PC-9 (cell line): ENCODE data around the gene CDH22. TPM values are rescaled to one million over a fixed set of nuclear protein-coding genes. Genes with fewer than 3 reads are reported as not detected.

Experiments used
- BruUV-seq: library from RNA; stranded (reverse); fragments of 400-500 nt; replicated peaks from 2 replicates; lab custom pipeline; 2021; lab: Mats Ljungman, UMichigan
- CTCF ChIA-PET: fragments of 300-600 bp; sonication (Branson Sonifier 250); formaldehyde crosslinking; loops from one replicate; lab custom pipeline; 2022; ENCODE audit warnings: antibody characterized with exemption; lab: Charles Lee
- POLR2A ChIA-PET: fragments of 300-600 bp; sonication (Branson Sonifier 250); formaldehyde crosslinking; loops from one replicate; lab custom pipeline; 2022; ENCODE audit warnings: antibody characterized with exemption; ENCODE audit not compliant: unreplicated experiment; lab: Charles Lee
- DNase-seq, 2 experiments: peaks; one replicate each; pipeline versions ENCODE4 v3.0.0 to v3.0.0-alpha.2; 2015 to 2022; ENCODE audit warnings: mixed read lengths in 1 of 2
- H2AFZ ChIP-seq: fragments of 200-600 bp; sonication (generic); 2 replicates; pipeline ENCODE4 v1.8.1; 2017; ENCODE audit warnings: antibody characterized with exemption
- H3F3A ChIP-seq: fragments of 200-600 bp; sonication (generic); 2 replicates; pipeline ENCODE4 v1.8.1; 2017; ENCODE audit warnings: antibody characterized with exemption, mild to moderate bottlenecking, low read depth; ENCODE audit not compliant: insufficient read depth
- H3K27ac ChIP-seq: fragments of 200-600 bp; sonication (generic); 2 replicates; pipeline ENCODE4 v1.6.1; 2016; ENCODE audit warnings: mixed run types
- H3K27me3 ChIP-seq: fragments of 200-600 bp; sonication (generic); 2 replicates; pipeline ENCODE4 v1.6.1; 2016; ENCODE audit warnings: low read depth, mixed run types; ENCODE audit not compliant: insufficient read depth
- H3K36me3 ChIP-seq: fragments of 200-600 bp; sonication (generic); 2 replicates; pipeline ENCODE4 v1.6.1; 2016; ENCODE audit warnings: low read depth, mixed run types
- H3K4me1 ChIP-seq: fragments of 200-600 bp; sonication (generic); replicated peaks from 2 replicates; pipeline ENCODE4 v1.6.1; 2016; ENCODE audit warnings: mixed run types; ENCODE audit not compliant: insufficient read depth
- H3K4me2 ChIP-seq: fragments of 200-600 bp; sonication (generic); 2 replicates; pipeline ENCODE4 v1.6.1; 2017; ENCODE audit warnings: mixed run types
- H3K4me3 ChIP-seq: fragments of 200-600 bp; sonication (generic); 2 replicates; pipeline ENCODE4 v1.6.1; 2016; ENCODE audit warnings: mixed run types
- H3K79me2 ChIP-seq: fragments of 200-600 bp; sonication (generic); 2 replicates; pipeline ENCODE4 v1.6.1; 2017; ENCODE audit warnings: low read depth, mixed run types
- H3K9me2 ChIP-seq: fragments of 200-600 bp; sonication (generic); 2 replicates; pipeline ENCODE4 v1.8.1; 2017; ENCODE audit warnings: mild to moderate bottlenecking; ENCODE audit not compliant: insufficient read depth
- H3K9me3 ChIP-seq: fragments of 200-600 bp; sonication (generic); 2 replicates; pipeline ENCODE4 v1.8.1; 2016; ENCODE audit warnings: low read depth; ENCODE audit not compliant: insufficient read depth
- H4K20me1 ChIP-seq: fragments of 200-600 bp; sonication (generic); 2 replicates; pipeline ENCODE4 v1.8.1; 2017; ENCODE audit not compliant: insufficient read depth
- EZH2 ChIP-seq: fragments of 200-600 bp; sonication (generic); IDR thresholded peaks from 2 replicates; pipeline ENCODE4 v1.8.0; 2017; ENCODE audit warnings: antibody characterized with exemption, low read depth
- intact Hi-C: fragments of 100-400 bp; cut with micrococcal nuclease; formaldehyde crosslinking; loops from one replicate; pipeline ENCODE4 v1.10.0; 2022; ENCODE audit not compliant: unreplicated experiment
- total RNA-seq: library from RNA; stranded (reverse); gene quantifications from 2 replicates; pipeline ENCODE4 v1.2.3, GENCODE V29; 2021
- TF ChIP-seq, protein P1 (sequence below): fragments of 200-600 bp; sonication (generic); conservative IDR thresholded peaks from 2 replicates; pipeline ENCODE4 v1.6.1; 2017; ENCODE audit warnings: mixed run types, antibody characterized with exemption, mild to moderate bottlenecking, moderate library complexity

CDH22 gene
- total RNA-seq, 1 experiment from 2014 or later: not detected

DNA sequence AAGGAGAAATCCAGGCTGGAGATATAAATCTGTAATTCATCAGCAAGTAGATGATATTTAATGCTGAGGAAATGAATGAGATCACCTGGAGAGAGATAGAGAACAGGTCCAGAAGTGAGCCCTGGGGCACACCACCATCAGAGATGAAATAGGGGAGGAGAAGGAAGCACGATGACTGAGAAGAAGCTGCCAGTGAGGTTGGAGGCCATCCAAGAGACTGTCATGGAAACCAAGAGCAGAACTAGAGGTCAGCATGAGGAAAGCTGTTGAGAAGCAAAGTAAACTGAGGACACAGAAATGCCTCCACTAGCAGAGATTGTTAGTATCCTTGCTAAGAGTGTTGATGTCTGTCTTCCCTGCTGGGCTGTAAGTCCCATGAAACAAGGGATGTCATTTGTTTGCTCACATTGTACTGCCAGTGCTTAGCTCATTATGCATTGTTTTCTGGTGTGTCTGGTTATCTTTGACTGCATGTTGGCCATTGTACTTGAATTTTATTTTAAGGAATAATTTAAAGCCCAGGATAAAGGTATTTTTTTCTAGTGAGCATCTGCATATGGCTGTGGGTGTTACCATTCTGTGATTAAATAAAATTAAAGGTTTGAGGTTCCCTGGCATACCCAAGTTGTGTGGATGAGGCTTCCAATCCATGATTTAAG, 35.8 kb downstream of the CDH22 start:
- DNase-seq: no peak
- Histone ChIP-seq H4K20me1 (no peaks in the 10 kb centered on the region), H3K27me3 (peaks cover 93% of the 10 kb centered on the region), H3K36me3 (no peaks in the 10 kb centered on the region), H3K4me3 (no peak overlapping the region), H2AFZ (no peak overlapping the region), H3K4me1 (no peaks in the 10 kb centered on the region), H3K27ac (no peak overlapping the region), H3F3A (no peaks in the 10 kb centered on the region), H3K9me2 (no peaks in the 10 kb centered on the region), H3K9me3 (no peaks in the 10 kb centered on the region), H3K4me2 (no peak overlapping the region), H3K79me2 (no peaks in the 10 kb centered on the region)
- intact Hi-C loops: no loop called here
- no peak for TF ChIP-seq EZH2
- TF ChIP-seq, protein P1, sequence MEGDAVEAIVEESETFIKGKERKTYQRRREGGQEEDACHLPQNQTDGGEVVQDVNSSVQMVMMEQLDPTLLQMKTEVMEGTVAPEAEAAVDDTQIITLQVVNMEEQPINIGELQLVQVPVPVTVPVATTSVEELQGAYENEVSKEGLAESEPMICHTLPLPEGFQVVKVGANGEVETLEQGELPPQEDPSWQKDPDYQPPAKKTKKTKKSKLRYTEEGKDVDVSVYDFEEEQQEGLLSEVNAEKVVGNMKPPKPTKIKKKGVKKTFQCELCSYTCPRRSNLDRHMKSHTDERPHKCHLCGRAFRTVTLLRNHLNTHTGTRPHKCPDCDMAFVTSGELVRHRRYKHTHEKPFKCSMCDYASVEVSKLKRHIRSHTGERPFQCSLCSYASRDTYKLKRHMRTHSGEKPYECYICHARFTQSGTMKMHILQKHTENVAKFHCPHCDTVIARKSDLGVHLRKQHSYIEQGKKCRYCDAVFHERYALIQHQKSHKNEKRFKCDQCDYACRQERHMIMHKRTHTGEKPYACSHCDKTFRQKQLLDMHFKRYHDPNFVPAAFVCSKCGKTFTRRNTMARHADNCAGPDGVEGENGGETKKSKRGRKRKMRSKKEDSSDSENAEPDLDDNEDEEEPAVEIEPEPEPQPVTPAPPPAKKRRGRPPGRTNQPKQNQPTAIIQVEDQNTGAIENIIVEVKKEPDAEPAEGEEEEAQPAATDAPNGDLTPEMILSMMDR: no peak
- ChIA-PET POLR2A (interaction anchor here (0.6 kb wide), 1 partner anchor 575 kb away, joined by 3 read pairs; no protein-coding TSS in a partner anchor), CTCF (no interaction called here)
- no TSS peak for BruUV-seq

DNA sequence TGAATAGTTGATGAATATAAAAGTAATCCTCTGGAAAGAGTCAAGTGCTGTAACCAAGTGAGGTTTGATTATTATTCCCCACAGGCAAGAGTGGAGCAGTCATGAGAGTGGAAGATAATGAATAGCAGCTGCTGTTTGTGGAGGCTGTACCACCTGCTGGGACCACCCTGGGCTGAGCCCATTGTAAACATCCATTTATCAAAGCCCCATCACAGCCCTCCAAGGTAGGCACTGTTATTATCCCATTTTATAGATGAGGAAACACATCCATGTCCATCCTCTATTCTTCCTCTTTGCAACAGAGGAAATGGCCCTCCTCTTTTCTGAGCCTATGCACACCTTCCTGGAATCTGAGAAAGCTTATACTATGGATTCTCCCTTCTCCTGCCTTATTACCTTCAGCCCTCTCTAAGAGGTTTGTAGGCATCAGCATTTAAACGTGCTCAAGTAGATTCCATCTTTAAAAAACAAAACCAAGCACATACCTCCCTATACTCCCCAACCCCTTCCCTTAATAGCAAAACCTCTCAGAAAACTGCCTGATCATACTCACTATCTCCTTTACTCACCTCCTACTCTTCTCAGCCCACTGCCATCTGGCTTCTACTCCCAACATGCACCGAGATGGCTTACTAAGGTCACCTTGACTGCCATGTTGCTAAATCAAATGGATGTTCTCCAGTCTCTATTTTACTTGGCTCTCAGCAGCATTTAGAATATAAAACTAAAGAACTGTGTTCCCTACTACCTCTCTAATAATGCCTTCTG, 37.1 kb downstream of the CDH22 start:
- Histone ChIP-seq H3K4me3 (no peak overlapping the region), H3K4me2 (no peak overlapping the region), H4K20me1 (no peaks in the 10 kb centered on the region), H3K79me2 (no peaks in the 10 kb centered on the region), H3K9me2 (no peaks in the 10 kb centered on the region), H3K36me3 (no peaks in the 10 kb centered on the region), H2AFZ (no peak overlapping the region), H3K4me1 (no peaks in the 10 kb centered on the region), H3K27me3 (peaks cover 93% of the 10 kb centered on the region), H3K9me3 (no peaks in the 10 kb centered on the region), H3K27ac (no peak overlapping the region), H3F3A (no peaks in the 10 kb centered on the region)
- ChIA-PET CTCF (no interaction called here), POLR2A (interaction anchor here (0.6 kb wide), 1 partner anchor 16 kb away, joined by 3 read pairs; no protein-coding TSS in a partner anchor)
- intact Hi-C loops: no loop called here
- TF ChIP-seq EZH2: no peak
- TF ChIP-seq, protein P1: no peak
- DNase-seq: no peak
- no TSS peak for BruUV-seq

DNA sequence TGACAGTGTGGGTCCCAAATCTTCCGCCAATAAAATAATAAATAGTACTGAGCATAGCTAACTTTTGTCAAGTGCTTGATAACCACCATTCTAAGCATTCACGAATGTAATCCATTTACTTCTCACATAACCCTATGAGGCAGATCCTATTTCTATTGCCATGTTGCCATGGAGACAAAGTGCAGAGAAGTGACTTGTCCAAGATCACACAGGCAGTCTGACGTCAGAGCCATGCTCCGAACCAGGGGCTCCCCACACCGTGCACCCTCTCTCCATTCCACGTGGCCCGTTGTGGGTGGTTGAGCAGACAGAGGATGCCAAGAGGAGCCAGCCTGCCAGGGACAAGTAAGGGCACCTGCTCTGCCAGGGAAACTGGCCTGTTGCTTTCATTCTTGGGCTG, 38.9 kb downstream of the CDH22 start:
- DNase-seq: no peak
- no peak overlapping the region for H3K4me3 ChIP-seq
- H3K4me2 ChIP-seq: no peak overlapping the region
- H4K20me1 ChIP-seq: no peaks in the 10 kb centered on the region
- no TSS peak for BruUV-seq
- H3K27ac ChIP-seq: no peak overlapping the region
- H3K36me3 ChIP-seq: no peaks in the 10 kb centered on the region
- no peaks in the 10 kb centered on the region for H3F3A ChIP-seq
- POLR2A ChIA-PET: no interaction called here
- TF ChIP-seq, protein P1: no peak
- no peak for TF ChIP-seq EZH2
- no peak overlapping the region for H2AFZ ChIP-seq
- H3K79me2 ChIP-seq: no peaks in the 10 kb centered on the region
- H3K27me3 ChIP-seq: peaks cover 87% of the 10 kb centered on the region
- no peaks in the 10 kb centered on the region for H3K9me2 ChIP-seq
- no peaks in the 10 kb centered on the region for H3K4me1 ChIP-seq
- H3K9me3 ChIP-seq: no peaks in the 10 kb centered on the region
- CTCF ChIA-PET: no interaction called here
- intact Hi-C loops: no loop called here
